ENCODE data around the gene CFDP1. TPM values are rescaled to one million over a fixed set of nuclear protein-coding genes. Genes with fewer than 3 reads are reported as not detected.
"Not testable (repeated sequence)": the region's sequence is repeated elsewhere in the genome, so short reads cannot be mapped to it uniquely, and the experiment has no call there.

The CFDP1 gene
- total RNA-seq, 1 donor from 2014 or later, result 49.0 TPM

- Histone ChIP-seq H3K36me3 (no peaks in the 10 kb centered on the region), H3K9me3 (no peaks in the 10 kb centered on the region), H3K4me3 (no peak overlapping the region), H3K27ac (no peak overlapping the region), H3K27me3 (no peaks in the 10 kb centered on the region), H3K4me1 (peaks cover 7% of the 10 kb centered on the region)
- ATAC-seq, result peak; percentile 28
- intact Hi-C loops (cut with DNase I), result no loop called here
- no peak for TF ChIP-seq CTCF (IDR thresholded peaks at IDR 0.05)
- DNase-seq, result no peak
Measured at GRCh38 chr16:75272097-75272551, 161.2 kb downstream of the CFDP1 start.

- intact Hi-C loops (cut with DNase I), result no loop called here
- no peak for DNase-seq
- ATAC-seq, result no peak
- H3K4me1 ChIP-seq, result peaks cover 10% of the 10 kb centered on the region
- no peaks in the 10 kb centered on the region for H3K36me3 ChIP-seq
- TF ChIP-seq CTCF (IDR thresholded peaks at IDR 0.05), result no peak
- H3K4me3 ChIP-seq, result no peak overlapping the region
- H3K9me3 ChIP-seq, result no peaks in the 10 kb centered on the region
- H3K27ac ChIP-seq, result peak overlapping the region; percentile 21
- peaks cover 1% of the 10 kb centered on the region for H3K27me3 ChIP-seq
Measured at GRCh38 chr16:75271441-75272096, 161.7 kb downstream of the CFDP1 start.

- H3K9me3 ChIP-seq; ATAC-seq; DNase-seq; H3K27ac ChIP-seq; H3K4me3 ChIP-seq; H3K36me3 ChIP-seq; H3K27me3 ChIP-seq; intact Hi-C loops (cut with DNase I): not testable (repeated sequence)
- H3K4me1 ChIP-seq, result peaks cover 19% of the 10 kb centered on the region
Measured at GRCh38 chr16:75269358-75269757, 163.9 kb downstream of the CFDP1 start.

- ATAC-seq (peak; percentile 67), DNase-seq (peak; percentile 82)
- intact Hi-C loops (cut with DNase I), result no loop called here
- no peaks in the 10 kb centered on the region for H3K9me3 ChIP-seq
- TF ChIP-seq CTCF (IDR thresholded peaks at IDR 0.05), result no peak
- H3K27ac ChIP-seq, result no peak overlapping the region
- H3K4me1 ChIP-seq, result peaks cover 35% of the 10 kb centered on the region
- H3K4me3 ChIP-seq, result no peak overlapping the region
- peaks cover 4% of the 10 kb centered on the region for H3K27me3 ChIP-seq
- no peaks in the 10 kb centered on the region for H3K36me3 ChIP-seq
Measured at GRCh38 chr16:75267631-75268264, 165.6 kb downstream of the CFDP1 start.

DNA sequence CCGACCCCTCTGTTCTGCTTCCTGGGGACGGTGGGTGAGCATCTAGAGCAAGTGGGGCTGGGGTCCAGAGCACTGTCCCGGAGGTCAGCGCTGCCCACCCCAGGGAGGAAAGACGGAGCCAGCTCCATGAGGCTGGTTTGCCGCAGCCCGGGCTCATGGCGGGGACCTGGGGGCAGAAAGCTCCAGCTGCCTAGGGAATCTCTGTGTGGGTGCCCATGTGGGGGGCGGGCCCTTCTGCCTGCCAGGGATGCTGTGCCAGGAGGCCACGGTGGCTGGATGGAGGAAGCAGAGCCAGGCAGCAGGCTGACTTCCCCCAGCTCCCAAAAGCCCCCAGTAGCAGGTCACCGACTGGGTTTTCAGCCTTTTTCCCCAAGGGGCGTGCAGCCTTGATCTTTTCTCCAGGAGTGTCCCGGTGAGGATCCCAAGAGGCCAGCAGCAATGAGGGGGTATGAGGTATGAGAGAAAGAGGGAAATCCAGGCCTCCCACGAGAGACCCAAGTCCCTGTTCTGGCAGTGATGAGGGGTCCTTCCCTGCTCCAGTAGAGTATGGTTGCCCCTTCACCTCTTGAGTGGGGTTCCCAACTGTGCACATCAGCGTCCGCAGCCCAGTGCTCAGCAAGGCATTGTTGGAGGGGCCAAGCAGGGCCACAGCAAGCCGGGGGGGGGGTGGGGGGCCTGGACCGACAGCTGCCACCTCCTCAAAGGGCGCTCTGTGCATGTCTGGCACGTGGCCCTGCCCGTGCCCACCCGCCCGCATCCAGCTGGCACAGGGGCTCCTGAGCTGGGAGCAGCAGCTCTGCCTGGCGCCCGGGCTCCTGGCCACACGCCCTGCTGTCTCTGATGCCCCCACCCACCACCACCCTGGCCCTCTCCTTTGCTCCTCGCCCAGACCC is 166.3 kb downstream of the CFDP1 start:
- H3K4me1 ChIP-seq, result peaks cover 43% of the 10 kb centered on the region
- ATAC-seq (no peak), DNase-seq (no peak)
- peaks cover 4% of the 10 kb centered on the region for H3K27me3 ChIP-seq
- no peak for TF ChIP-seq CTCF (IDR thresholded peaks at IDR 0.05)
- H3K4me3 ChIP-seq, result no peak overlapping the region
- intact Hi-C loops (cut with DNase I), result no loop called here
- H3K36me3 ChIP-seq, result no peaks in the 10 kb centered on the region
- H3K27ac ChIP-seq, result peak overlapping the region; percentile 93
- no peaks in the 10 kb centered on the region for H3K9me3 ChIP-seq
